ENCODE data around the gene ACSL5. TPM values are rescaled to one million over a fixed set of nuclear protein-coding genes. Genes with fewer than 3 reads are reported as not detected.

Gene ACSL5
- total and polyA plus RNA-seq, 11 donors = 4.0 to 23.8 (median 7.0) TPM

DNA sequence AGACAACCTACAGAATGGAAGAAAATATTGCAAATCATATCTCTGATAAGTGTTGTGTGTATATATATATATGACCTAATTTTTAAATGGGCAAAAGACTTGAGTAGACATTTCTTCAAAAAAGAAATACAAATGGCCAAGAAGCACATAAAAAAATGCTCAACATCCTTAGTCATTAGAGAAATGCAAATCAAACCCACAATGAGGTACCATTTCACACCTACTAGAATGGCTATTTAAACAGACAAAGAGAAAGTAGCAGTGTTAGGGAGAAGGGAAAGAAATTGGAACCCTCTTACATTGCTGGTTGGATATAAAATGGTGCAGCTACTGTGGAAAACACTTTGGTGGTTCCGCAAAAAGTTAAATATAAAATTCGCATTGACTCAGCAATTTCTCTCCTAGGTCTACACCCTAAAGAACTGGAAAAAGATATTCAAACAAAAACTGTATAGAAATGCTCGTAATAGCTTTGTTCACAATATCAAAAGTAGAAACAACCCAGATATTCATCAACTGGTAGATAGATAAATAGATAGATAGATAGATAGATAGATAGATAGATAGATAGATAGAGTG lies 16.3 kb downstream of the ACSL5 start:
- no peaks in the 10 kb centered on the region for H3K9me3 ChIP-seq
- peaks cover 0 to 24% (median 2%) of the 10 kb centered on the region in 12 donors for H3K4me1 ChIP-seq
- no peak overlapping the region for H3K4me3 ChIP-seq
- H3K27me3 ChIP-seq = no peaks in the 10 kb centered on the region
- H3K36me3 ChIP-seq = peaks cover 0 to 5% (median 0%) of the 10 kb centered on the region in 9 donors
- DNase-seq = no peak
- H3K27ac ChIP-seq = peak overlapping the region in 7 of 12 donors; percentile 24 to 81 (median 71)
- no peak for TF ChIP-seq POLR2A (IDR thresholded peaks at IDR 0.05)
- no peak for TF ChIP-seq CTCF (IDR thresholded peaks at IDR 0.05)
- 92 to 97% (median 95%) methylated on average over 3 of the region's 3 CpGs for WGBS, 4 donors
- intact Hi-C loops (cut with DNase I) = no loop called here
- ATAC-seq = no peak

GRCh38 chr10:112393341-112393740 lies 19.4 kb downstream of the ACSL5 start:
- TF ChIP-seq POLR2A (IDR thresholded peaks at IDR 0.05) = no peak
- no peak for TF ChIP-seq CTCF (IDR thresholded peaks at IDR 0.05)
- H3K27ac ChIP-seq = no peak overlapping the region
- H3K9me3 ChIP-seq = no peaks in the 10 kb centered on the region
- peaks cover 0 to 32% (median 3%) of the 10 kb centered on the region in 9 donors for H3K36me3 ChIP-seq
- H3K27me3 ChIP-seq = no peaks in the 10 kb centered on the region
- DNase-seq (no peak), ATAC-seq (no peak)
- H3K4me1 ChIP-seq = peaks cover 0 to 24% (median 2%) of the 10 kb centered on the region in 12 donors
- 74 to 88% (median 85%) methylated on average over 1 of the region's 1 CpG for WGBS, 4 donors
- no peak overlapping the region for H3K4me3 ChIP-seq
- intact Hi-C loops (cut with DNase I) = no loop called here

DNA sequence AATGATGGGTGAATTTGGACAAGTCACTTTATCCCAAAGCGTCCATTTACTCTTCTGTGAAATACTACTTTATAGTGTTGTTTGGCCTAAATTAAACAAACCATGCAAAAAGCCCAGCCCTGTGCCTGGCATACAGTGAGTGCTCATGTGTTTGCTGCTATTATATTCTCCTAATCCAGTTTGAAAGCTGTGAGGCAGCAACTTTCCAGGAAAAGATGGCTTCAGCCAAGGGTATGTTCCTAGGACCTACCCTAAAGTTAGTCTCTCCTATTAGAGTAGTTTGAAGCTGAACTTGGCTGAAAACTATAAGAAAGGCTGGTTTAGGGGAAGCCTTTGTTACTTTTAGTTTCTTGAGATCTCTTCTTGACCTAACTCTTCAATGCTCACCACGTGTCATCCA lies 19.9 kb downstream of the ACSL5 start:
- H3K27ac ChIP-seq = no peak overlapping the region
- intact Hi-C loops (cut with DNase I) = no loop called here
- no peaks in the 10 kb centered on the region for H3K9me3 ChIP-seq
- no peak for DNase-seq
- H3K4me3 ChIP-seq = no peak overlapping the region
- peaks cover 0 to 21% (median 2%) of the 10 kb centered on the region in 12 donors for H3K4me1 ChIP-seq
- WGBS, 4 donors = 72 to 93% (median 88%) methylated on average over 2 of the region's 2 CpGs
- H3K36me3 ChIP-seq = peaks cover 0 to 37% (median 4%) of the 10 kb centered on the region in 9 donors
- TF ChIP-seq POLR2A (IDR thresholded peaks at IDR 0.05) (no peak), CTCF (IDR thresholded peaks at IDR 0.05) (no peak)
- no peaks in the 10 kb centered on the region for H3K27me3 ChIP-seq
- no peak for ATAC-seq

GRCh38 chr10:112394475-112394875 lies 20.6 kb downstream of the ACSL5 start:
- no peaks in the 10 kb centered on the region for H3K9me3 ChIP-seq
- WGBS, 4 donors = 73 to 86% (median 81%) methylated on average over 5 of the region's 5 CpGs
- H3K27me3 ChIP-seq = no peaks in the 10 kb centered on the region
- DNase-seq (no peak), ATAC-seq (peak in 3 of 4 donors; percentile 49 to 65 (median 49))
- TF ChIP-seq POLR2A (IDR thresholded peaks at IDR 0.05) (no peak), CTCF (IDR thresholded peaks at IDR 0.05) (no peak)
- H3K4me1 ChIP-seq = peaks cover 0 to 16% (median under 1%) of the 10 kb centered on the region in 12 donors
- H3K27ac ChIP-seq = no peak overlapping the region
- peaks cover 0 to 43% (median 9%) of the 10 kb centered on the region in 9 donors for H3K36me3 ChIP-seq
- intact Hi-C loops (cut with DNase I) = no loop called here
- no peak overlapping the region for H3K4me3 ChIP-seq
